ENCODE results near the gene FAM174A. TPM values are rescaled to one million over a fixed set of nuclear protein-coding genes. Genes with fewer than 3 reads are reported as not detected.

The FAM174A gene
- 6.7 and 6.9 TPM in 2 replicates for polyA plus RNA-seq (2013)

DNA sequence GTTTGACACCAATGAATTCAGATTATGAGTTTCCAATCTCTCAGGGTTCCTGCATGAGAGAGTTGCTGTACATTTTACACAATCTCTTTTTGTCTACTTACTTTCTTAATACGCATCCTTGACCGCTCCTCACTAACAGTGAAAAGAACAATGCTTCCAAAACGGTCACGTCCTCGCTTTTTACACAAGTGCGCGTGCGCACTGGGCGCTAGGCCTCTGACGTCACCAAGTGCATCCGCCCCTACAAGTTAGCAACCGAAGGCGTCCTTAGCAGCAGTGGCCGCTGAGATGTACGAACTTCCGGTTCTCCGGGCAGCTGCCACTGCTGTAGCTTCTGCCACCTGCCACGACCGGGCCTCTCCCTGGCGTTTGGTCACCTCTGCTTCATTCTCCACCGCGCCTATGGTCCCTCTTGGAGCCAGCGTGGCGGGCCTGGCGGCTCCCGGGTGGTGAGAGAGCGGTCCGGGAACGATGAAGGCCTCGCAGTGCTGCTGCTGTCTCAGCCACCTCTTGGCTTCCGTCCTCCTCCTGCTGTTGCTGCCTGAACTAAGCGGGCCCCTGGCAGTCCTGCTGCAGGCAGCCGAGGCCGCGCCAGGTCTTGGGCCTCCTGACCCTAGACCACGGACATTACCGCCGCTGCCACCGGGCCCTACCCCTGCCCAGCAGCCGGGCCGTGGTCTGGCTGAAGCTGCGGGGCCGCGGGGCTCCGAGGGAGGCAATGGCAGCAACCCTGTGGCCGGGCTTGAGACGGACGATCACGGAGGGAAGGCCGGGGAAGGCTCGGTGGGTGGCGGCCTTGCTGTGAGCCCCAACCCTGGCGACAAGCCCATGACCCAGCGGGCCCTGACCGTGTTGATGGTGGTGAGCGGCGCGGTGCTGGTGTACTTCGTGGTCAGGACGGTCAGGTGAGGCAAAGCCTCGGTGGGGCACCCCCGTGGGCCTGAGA is at the start of gene FAM174A:
Gene FAM174A (plus strand): TSS at position 315 of the 946 bp plus-strand sequence. CDS start 157 bp downstream, at position 472.
- H3K9ac ChIP-seq (ENCODE audit: low read length), result peak within 1 kb of the TSS; percentile 36
- H4K91ac ChIP-seq (ENCODE audit: low read depth, low read length), result peak within 1 kb of the TSS; percentile 24
- H3K27me3 ChIP-seq (ENCODE audit: insufficient read depth, low read length), result no peaks in the 10 kb centered on the region
- no peak within 1 kb of the TSS for H2BK120ac ChIP-seq (ENCODE audit: insufficient read depth, low read length, poor library complexity)
- H2AK5ac ChIP-seq (ENCODE audit: low read length), result no peak within 1 kb of the TSS
- peak within 1 kb of the TSS; percentile 98 for H4K8ac ChIP-seq (ENCODE audit: low read depth, low read length)
- peak within 1 kb of the TSS; percentile 53 for H3K14ac ChIP-seq (ENCODE audit: low read length)
- no peak within 1 kb of the TSS for H2BK5ac ChIP-seq (ENCODE audit: low read depth, low read length, poor library complexity)
- no peak within 1 kb of the TSS for H3K23ac ChIP-seq (ENCODE audit: low read length)
- no peak within 1 kb of the TSS for H3K27ac ChIP-seq (ENCODE audit: low read depth, low read length)
- peak within 1 kb of the TSS; percentile 86 for H4K12ac ChIP-seq (ENCODE audit: low read depth, low read length)
- no CpG with 5 or more reads among the region's 62 CpGs for WGBS (ENCODE audit: extremely low coverage, insufficient coverage, insufficient read length)
- no peaks in the 10 kb centered on the region for H3K9me3 ChIP-seq (ENCODE audit: insufficient read depth, low read depth, low read length)
- peak within 1 kb of the TSS; percentile 70 for H3K4ac ChIP-seq (ENCODE audit: low read depth, low read length)
- peak within 1 kb of the TSS; percentile 100 for H2AFZ ChIP-seq (ENCODE audit: insufficient read depth, low read length, poor library complexity)
- H3K4me1 ChIP-seq (ENCODE audit: control insufficient read depth in 1 of 2, insufficient read depth in 2 of 2, low read length in 2 of 2), result no peaks in the 10 kb centered on the region
- peaks cover 1% of the 10 kb centered on the region for H3K79me1 ChIP-seq (ENCODE audit: low read length)
- peak within 1 kb of the TSS; percentile 95 for H3K4me3 ChIP-seq (ENCODE audit: low read depth, low read length)
- peak; percentile 97 to 100 for DNase-seq
- peak within 1 kb of the TSS; percentile 58 for H3K4me2 ChIP-seq (ENCODE audit: low read length)
- no peaks in the 10 kb centered on the region for H3K36me3 ChIP-seq (ENCODE audit: control insufficient read depth in 1 of 2, insufficient read depth in 2 of 2, low read length in 2 of 2)
- H3K18ac ChIP-seq (ENCODE audit: low read length), result peak within 1 kb of the TSS; percentile 58
- H2BK12ac ChIP-seq (ENCODE audit: low read length), result no peak within 1 kb of the TSS
- H3K79me2 ChIP-seq (ENCODE audit: control insufficient read depth, insufficient read depth, low read length, poor library complexity), result peaks cover 3% of the 10 kb centered on the region

DNA sequence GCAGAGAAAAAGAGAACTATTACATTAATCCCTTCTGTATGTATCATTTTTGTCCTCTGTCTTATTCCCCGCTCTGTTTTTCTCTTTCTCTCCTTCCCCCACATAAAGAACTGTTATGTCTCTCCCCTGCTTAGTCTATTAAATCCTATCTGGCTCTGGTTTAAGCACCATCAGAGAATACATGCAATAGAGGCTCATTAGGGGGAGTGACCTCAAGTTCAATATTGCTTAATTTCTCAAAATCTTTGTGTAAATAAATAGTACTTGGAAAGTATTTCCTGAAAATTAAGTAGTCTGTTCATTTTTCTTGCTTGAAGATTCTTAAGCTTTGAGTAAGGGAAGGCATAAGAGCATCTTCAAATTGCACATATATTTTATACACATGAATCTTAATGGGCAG is 41.2 kb upstream of the FAM174A start:
- Histone ChIP-seq H3K4ac (ENCODE audit: low read depth, low read length) (no peak overlapping the region), H3K4me3 (ENCODE audit: low read depth, low read length) (no peak overlapping the region), H2BK12ac (ENCODE audit: low read length) (no peak overlapping the region), H3K27ac (ENCODE audit: low read depth, low read length) (no peak overlapping the region), H3K23ac (ENCODE audit: low read length) (no peak overlapping the region), H3K14ac (ENCODE audit: low read length) (no peak overlapping the region), H2AK5ac (ENCODE audit: low read length) (no peak overlapping the region), H3K4me2 (ENCODE audit: low read length) (no peak overlapping the region), H3K9ac (ENCODE audit: low read length) (no peak overlapping the region), H3K79me2 (ENCODE audit: control insufficient read depth, insufficient read depth, low read length, poor library complexity) (no peaks in the 10 kb centered on the region), H2BK5ac (ENCODE audit: low read depth, low read length, poor library complexity) (no peak overlapping the region), H3K27me3 (ENCODE audit: insufficient read depth, low read length) (no peaks in the 10 kb centered on the region), H4K12ac (ENCODE audit: low read depth, low read length) (no peak overlapping the region), H2AFZ (ENCODE audit: insufficient read depth, low read length, poor library complexity) (no peak overlapping the region), H3K18ac (ENCODE audit: low read length) (no peak overlapping the region), H3K79me1 (ENCODE audit: low read length) (no peaks in the 10 kb centered on the region), H3K9me3 (ENCODE audit: insufficient read depth, low read depth, low read length) (no peaks in the 10 kb centered on the region), H3K4me1 (ENCODE audit: control insufficient read depth in 1 of 2, insufficient read depth in 2 of 2, low read length in 2 of 2) (no peaks in the 10 kb centered on the region), H4K8ac (ENCODE audit: low read depth, low read length) (no peak overlapping the region), H2BK120ac (ENCODE audit: insufficient read depth, low read length, poor library complexity) (no peak overlapping the region), H3K36me3 (ENCODE audit: control insufficient read depth in 1 of 2, insufficient read depth in 2 of 2, low read length in 2 of 2) (no peaks in the 10 kb centered on the region), H4K91ac (ENCODE audit: low read depth, low read length) (no peak overlapping the region)
- DNase-seq, result no peak
- no CpG with 5 or more reads among the region's 1 CpG for WGBS (ENCODE audit: extremely low coverage, insufficient coverage, insufficient read length)

DNA sequence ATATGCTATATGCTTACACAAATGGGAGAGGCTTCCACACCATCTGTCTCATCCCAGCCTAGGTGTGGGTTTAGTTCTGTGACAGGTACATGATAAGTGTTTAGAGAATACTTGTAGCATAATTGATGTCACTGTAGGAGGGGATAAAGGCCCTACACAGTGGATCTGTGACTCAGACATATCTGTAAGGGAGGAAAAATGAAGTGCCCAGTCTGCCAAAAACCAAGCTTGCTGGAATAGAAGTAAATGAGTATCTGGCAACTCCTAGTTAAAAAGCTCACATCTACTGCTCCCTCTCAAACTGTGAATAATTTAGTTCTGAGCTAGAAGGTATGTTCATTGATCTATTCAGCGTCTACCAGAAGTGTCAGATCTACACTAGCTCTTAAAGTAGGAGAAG is 38.9 kb upstream of the FAM174A start:
- Histone ChIP-seq H2BK12ac (ENCODE audit: low read length) (no peak overlapping the region), H3K4me1 (ENCODE audit: control insufficient read depth in 1 of 2, insufficient read depth in 2 of 2, low read length in 2 of 2) (no peaks in the 10 kb centered on the region), H2BK120ac (ENCODE audit: insufficient read depth, low read length, poor library complexity) (no peak overlapping the region), H4K91ac (ENCODE audit: low read depth, low read length) (no peak overlapping the region), H2AK5ac (ENCODE audit: low read length) (no peak overlapping the region), H3K27me3 (ENCODE audit: insufficient read depth, low read length) (no peaks in the 10 kb centered on the region), H3K18ac (ENCODE audit: low read length) (no peak overlapping the region), H3K27ac (ENCODE audit: low read depth, low read length) (no peak overlapping the region), H4K12ac (ENCODE audit: low read depth, low read length) (no peak overlapping the region), H3K36me3 (ENCODE audit: control insufficient read depth in 1 of 2, insufficient read depth in 2 of 2, low read length in 2 of 2) (no peaks in the 10 kb centered on the region), H2AFZ (ENCODE audit: insufficient read depth, low read length, poor library complexity) (no peak overlapping the region), H3K4me2 (ENCODE audit: low read length) (no peak overlapping the region), H3K23ac (ENCODE audit: low read length) (no peak overlapping the region), H3K14ac (ENCODE audit: low read length) (no peak overlapping the region), H3K4ac (ENCODE audit: low read depth, low read length) (no peak overlapping the region), H3K9me3 (ENCODE audit: insufficient read depth, low read depth, low read length) (no peaks in the 10 kb centered on the region), H3K9ac (ENCODE audit: low read length) (no peak overlapping the region), H2BK5ac (ENCODE audit: low read depth, low read length, poor library complexity) (no peak overlapping the region), H4K8ac (ENCODE audit: low read depth, low read length) (no peak overlapping the region), H3K79me2 (ENCODE audit: control insufficient read depth, insufficient read depth, low read length, poor library complexity) (no peaks in the 10 kb centered on the region), H3K79me1 (ENCODE audit: low read length) (no peaks in the 10 kb centered on the region), H3K4me3 (ENCODE audit: low read depth, low read length) (no peak overlapping the region)
- no CpG with 5 or more reads among the region's 1 CpG for WGBS (ENCODE audit: extremely low coverage, insufficient coverage, insufficient read length)
- no peak for DNase-seq

DNA sequence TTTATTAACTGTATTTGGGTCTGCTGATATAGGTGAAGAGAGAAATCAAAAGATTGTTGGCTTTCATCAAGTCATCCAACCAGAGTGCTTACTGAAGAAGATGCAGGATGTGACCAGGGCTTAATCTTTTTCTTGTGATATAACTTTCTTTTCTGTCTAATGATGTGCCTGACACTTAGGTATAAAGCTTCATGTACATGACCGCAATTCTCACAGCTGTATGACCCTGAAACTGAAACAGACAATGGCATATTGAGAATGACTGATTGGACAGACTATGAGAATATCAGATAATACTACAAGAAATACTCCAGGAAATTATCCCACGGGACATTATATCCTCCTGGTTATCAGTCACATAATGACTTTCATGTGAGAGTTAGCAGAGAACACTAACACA is 32.5 kb upstream of the FAM174A start:
- H4K8ac ChIP-seq (ENCODE audit: low read depth, low read length), result no peak overlapping the region
- H3K9me3 ChIP-seq (ENCODE audit: insufficient read depth, low read depth, low read length), result no peaks in the 10 kb centered on the region
- no peak overlapping the region for H3K14ac ChIP-seq (ENCODE audit: low read length)
- no peak overlapping the region for H3K18ac ChIP-seq (ENCODE audit: low read length)
- H3K79me1 ChIP-seq (ENCODE audit: low read length), result no peaks in the 10 kb centered on the region
- H4K12ac ChIP-seq (ENCODE audit: low read depth, low read length), result no peak overlapping the region
- no peak overlapping the region for H3K23ac ChIP-seq (ENCODE audit: low read length)
- no peak overlapping the region for H3K27ac ChIP-seq (ENCODE audit: low read depth, low read length)
- H3K9ac ChIP-seq (ENCODE audit: low read length), result no peak overlapping the region
- H3K4ac ChIP-seq (ENCODE audit: low read depth, low read length), result no peak overlapping the region
- WGBS (ENCODE audit: extremely low coverage, insufficient coverage, insufficient read length), result no CpG with 5 or more reads among the region's 2 CpGs
- no peak overlapping the region for H3K4me2 ChIP-seq (ENCODE audit: low read length)
- no peak overlapping the region for H2AK5ac ChIP-seq (ENCODE audit: low read length)
- H2AFZ ChIP-seq (ENCODE audit: insufficient read depth, low read length, poor library complexity), result no peak overlapping the region
- no peak overlapping the region for H2BK12ac ChIP-seq (ENCODE audit: low read length)
- DNase-seq, result no peak
- no peaks in the 10 kb centered on the region for H3K79me2 ChIP-seq (ENCODE audit: control insufficient read depth, insufficient read depth, low read length, poor library complexity)
- no peak overlapping the region for H2BK120ac ChIP-seq (ENCODE audit: insufficient read depth, low read length, poor library complexity)
- no peaks in the 10 kb centered on the region for H3K36me3 ChIP-seq (ENCODE audit: control insufficient read depth in 1 of 2, insufficient read depth in 2 of 2, low read length in 2 of 2)
- H4K91ac ChIP-seq (ENCODE audit: low read depth, low read length), result no peak overlapping the region
- no peaks in the 10 kb centered on the region for H3K4me1 ChIP-seq (ENCODE audit: control insufficient read depth in 1 of 2, insufficient read depth in 2 of 2, low read length in 2 of 2)
- no peak overlapping the region for H3K4me3 ChIP-seq (ENCODE audit: low read depth, low read length)
- H3K27me3 ChIP-seq (ENCODE audit: insufficient read depth, low read length), result no peaks in the 10 kb centered on the region
- H2BK5ac ChIP-seq (ENCODE audit: low read depth, low read length, poor library complexity), result no peak overlapping the region
